ENCODE measurements around the gene HOXC12. TPM values are rescaled to one million over a fixed set of nuclear protein-coding genes. Genes with fewer than 3 reads are reported as not detected.

HOXC12 gene
- polyA plus RNA-seq, 1 of the 3 experiments (the other 2 are of a cell fraction): not detected

- Histone ChIP-seq H3K79me2 (ENCODE audit: insufficient read depth) (no peaks in the 10 kb centered on the region), H3K9me3 (no peaks in the 10 kb centered on the region), H3F3A (replicated peaks; ENCODE audit: insufficient read depth) (no peaks in the 10 kb centered on the region), H3K4me3 (ENCODE audit: low read depth in 2 of 2, low read length in 1 of 2) (no peak overlapping the region), H3K4me1 (ENCODE audit: control insufficient read depth in 1 of 2, insufficient read depth in 2 of 2, low read depth in 1 of 2, low read length in 1 of 2) (no peaks in the 10 kb centered on the region), H3K27me3 (ENCODE audit: insufficient read depth) (peaks cover 93% of the 10 kb centered on the region), H3K9ac (no peak overlapping the region), H2AFZ (ENCODE audit: low read depth) (no peak overlapping the region), H3K27ac (ENCODE audit: low read depth in 2 of 2, low read length in 1 of 2) (no peak overlapping the region), H3K4me2 (no peak overlapping the region), H3K9me2 (no peaks in the 10 kb centered on the region), H3K36me3 (replicated peaks in 1 of 2; ENCODE audit: control insufficient read depth in 1 of 2, insufficient read depth in 2 of 2, low read length in 1 of 2) (no peaks in the 10 kb centered on the region), H4K20me1 (ENCODE audit: insufficient read depth) (no peaks in the 10 kb centered on the region)
- TF ChIP-seq TCF12 (IDR thresholded peaks at IDR 0.05): no peak
- no peak for TF ChIP-seq IRF3 (IDR thresholded peaks at IDR 0.05; ENCODE audit: low read depth, low read length)
- TF ChIP-seq TEAD4 (IDR thresholded peaks at IDR 0.05; ENCODE audit: borderline replicate concordance, insufficient read depth): no peak
- no peak for TF ChIP-seq ZBTB33 (IDR thresholded peaks at IDR 0.05; ENCODE audit: borderline replicate concordance, low read depth)
- no peak for TF ChIP-seq MXI1 (IDR thresholded peaks at IDR 0.05; ENCODE audit: low read depth, low read length)
- no peak for TF ChIP-seq PBX3 (IDR thresholded peaks at IDR 0.05)
- DNase-seq: no peak
- 35% methylated on average over 35 of the region's 45 CpGs for WGBS (ENCODE audit: low lambda C conversion rate)
- ChIA-PET POLR2A (no interaction called here), CTCF (interaction anchor here (1.2 kb wide), 1 partner anchor 288 kb away, joined by 4 read pairs; no protein-coding TSS in a partner anchor)
These were observed 27.3 kb upstream of the HOXC12 start for GRCh38 chr12:53927220-53928029.

GRCh38 chr12:53928054-53928835, 26.5 kb upstream of the HOXC12 start:
- Histone ChIP-seq H4K20me1 (ENCODE audit: insufficient read depth) (no peaks in the 10 kb centered on the region), H3K4me2 (no peak overlapping the region), H3K9me2 (no peaks in the 10 kb centered on the region), H2AFZ (ENCODE audit: low read depth) (no peak overlapping the region), H3F3A (replicated peaks; ENCODE audit: insufficient read depth) (no peaks in the 10 kb centered on the region), H3K4me3 (ENCODE audit: low read depth in 2 of 2, low read length in 1 of 2) (no peak overlapping the region), H3K36me3 (replicated peaks in 1 of 2; ENCODE audit: control insufficient read depth in 1 of 2, insufficient read depth in 2 of 2, low read length in 1 of 2) (no peaks in the 10 kb centered on the region), H3K27me3 (ENCODE audit: insufficient read depth) (peaks cover 96% of the 10 kb centered on the region), H3K4me1 (ENCODE audit: control insufficient read depth in 1 of 2, insufficient read depth in 2 of 2, low read depth in 1 of 2, low read length in 1 of 2) (no peaks in the 10 kb centered on the region), H3K9me3 (no peaks in the 10 kb centered on the region), H3K27ac (ENCODE audit: low read depth in 2 of 2, low read length in 1 of 2) (no peak overlapping the region), H3K9ac (no peak overlapping the region), H3K79me2 (ENCODE audit: insufficient read depth) (no peaks in the 10 kb centered on the region)
- 6% methylated on average over 29 of the region's 31 CpGs for WGBS (ENCODE audit: low lambda C conversion rate)
- POLR2A ChIA-PET: no interaction called here
- CTCF ChIA-PET: interaction anchor here (1.1 to 1.2 kb wide), 2 partner anchors 19 to 287 kb away, joined by 3 to 4 read pairs; no protein-coding TSS in a partner anchor
- no peak for DNase-seq
- TF ChIP-seq GABPA (IDR thresholded peaks at IDR 0.05; ENCODE audit: low read depth) (no peak), EZH2phosphoT487 (IDR thresholded peaks at IDR 0.05; ENCODE audit: borderline replicate concordance, low read depth) (no peak), MAX (IDR thresholded peaks at IDR 0.05; ENCODE audit: low read depth) (no peak), CTCF (IDR thresholded peaks at IDR 0.05) (no peak), RCOR1 (IDR thresholded peaks at IDR 0.05; ENCODE audit: low read length) (no peak), GATA2 (CRISPR knock-in tag; IDR thresholded peaks at IDR 0.05) (no peak), RFX5 (IDR thresholded peaks at IDR 0.05; ENCODE audit: low read length) (no peak), TEAD4 (IDR thresholded peaks at IDR 0.05; ENCODE audit: borderline replicate concordance, insufficient read depth) (no peak), MXI1 (IDR thresholded peaks at IDR 0.05; ENCODE audit: low read depth, low read length) (no peak), RAD21 (IDR thresholded peaks at IDR 0.05; ENCODE audit: low read length) (no peak), FOXM1 (IDR thresholded peaks at IDR 0.05; ENCODE audit: low read depth) (no peak), YY1 (IDR thresholded peaks at IDR 0.05; ENCODE audit: low read depth) (no peak), CHD2 (IDR thresholded peaks at IDR 0.05; ENCODE audit: low read length, partially characterized antibody) (no peak), IRF3 (IDR thresholded peaks at IDR 0.05; ENCODE audit: low read depth, low read length) (no peak)
